Bronchial epithelial cell (primary cell): ENCODE data around the gene GCH1. TPM values are rescaled to one million over a fixed set of nuclear protein-coding genes. Genes with fewer than 3 reads are reported as not detected.
"Not testable (repeated sequence)": the region's sequence is repeated elsewhere in the genome, so short reads cannot be mapped to it uniquely, and the experiment has no call there.

Experiments
- DNase-seq: peaks from one replicate; pipeline ENCODE4 v3.0.0-alpha.2; 2010; ENCODE audit warnings: low read depth
- FAIRE-seq: peaks from 2 replicates; lab custom pipeline; 2011; peaks lifted over from hg19 to GRCh38; lab: Jason Lieb, UNC
- H3K27me3 ChIP-seq: 2 replicates; pipeline ENCODE4 v1.5.1; 2011; ENCODE audit warnings: low read length; ENCODE audit not compliant: control insufficient read depth, insufficient read depth
- H3K36me3 ChIP-seq: 2 replicates; pipeline ENCODE4 v1.5.1; 2011; ENCODE audit warnings: low read length; ENCODE audit not compliant: control insufficient read depth, insufficient read depth
- H3K4me3 ChIP-seq: 2 replicates; pipeline ENCODE4 v1.5.1; 2011; ENCODE audit warnings: mild to moderate bottlenecking, low read depth, low read length, control low read depth
- CTCF ChIP-seq: IDR thresholded peaks from 2 replicates; pipeline ENCODE4 v1.5.1; 2011; ENCODE audit warnings: mild to moderate bottlenecking, moderate library complexity, low read length, control low read depth, inconsistent platforms; ENCODE audit not compliant: insufficient read depth, severe bottlenecking
- total RNA-seq: library from RNA; depleted of rRNA; stranded (reverse); fragments of >200 nt; gene quantifications from 2 replicates; pipeline ENCODE4 v1.2.1, GENCODE V29; 2014

Gene GCH1
- total RNA-seq, 1 donor from 2014 or later: 9.0 TPM

- Histone ChIP-seq H3K36me3 (no peaks in the 10 kb centered on the region), H3K27me3 (no peaks in the 10 kb centered on the region), H3K4me3 (no peak overlapping the region)
- FAIRE-seq (no peak), DNase-seq (no peak)
- TF ChIP-seq CTCF: no peak
These were observed 97.6 kb downstream of the GCH1 start for GRCh38 chr14:54805070-54805444.

- no peak for TF ChIP-seq CTCF
- DNase-seq (peak; percentile 47), FAIRE-seq (no peak)
- Histone ChIP-seq H3K27me3 (no peaks in the 10 kb centered on the region), H3K36me3 (no peaks in the 10 kb centered on the region), H3K4me3 (no peak overlapping the region)
These were observed 98.0 kb downstream of the GCH1 start for GRCh38 chr14:54804538-54805041.

- Histone ChIP-seq H3K4me3 (no peak overlapping the region), H3K27me3 (no peaks in the 10 kb centered on the region), H3K36me3 (no peaks in the 10 kb centered on the region)
- TF ChIP-seq CTCF: no peak
- no peak for FAIRE-seq
- no peak for DNase-seq
These were observed 98.6 kb downstream of the GCH1 start for GRCh38 chr14:54803926-54804537.

GRCh38 chr14:54803396-54803795 lies 99.2 kb downstream of the GCH1 start:
- TF ChIP-seq CTCF: no peak
- H3K27me3 ChIP-seq: no peaks in the 10 kb centered on the region
- DNase-seq (no peak), FAIRE-seq (no peak)
- H3K4me3 ChIP-seq: no peak overlapping the region
- no peaks in the 10 kb centered on the region for H3K36me3 ChIP-seq

- not testable (repeated sequence) for H3K4me3 ChIP-seq, H3K36me3 ChIP-seq, H3K27me3 ChIP-seq, DNase-seq, FAIRE-seq
These were observed 101.1 kb downstream of the GCH1 start for GRCh38 chr14:54801482-54801881.

GRCh38 chr14:54798465-54799124 lies 104.0 kb downstream of the GCH1 start:
- Histone ChIP-seq H3K36me3 (no peaks in the 10 kb centered on the region), H3K4me3 (no peak overlapping the region), H3K27me3 (no peaks in the 10 kb centered on the region)
- DNase-seq (no peak), FAIRE-seq (no peak)
- no peak for TF ChIP-seq CTCF
